ENCODE results near the gene WFDC10B. TPM values are rescaled to one million over a fixed set of nuclear protein-coding genes. Genes with fewer than 3 reads are reported as not detected.
"Not testable (repeated sequence)": the region's sequence is repeated elsewhere in the genome, so short reads cannot be mapped to it uniquely, and the experiment has no call there.

WFDC10B gene
- total RNA-seq, 1 donor from 2014 or later: not detected

DNA sequence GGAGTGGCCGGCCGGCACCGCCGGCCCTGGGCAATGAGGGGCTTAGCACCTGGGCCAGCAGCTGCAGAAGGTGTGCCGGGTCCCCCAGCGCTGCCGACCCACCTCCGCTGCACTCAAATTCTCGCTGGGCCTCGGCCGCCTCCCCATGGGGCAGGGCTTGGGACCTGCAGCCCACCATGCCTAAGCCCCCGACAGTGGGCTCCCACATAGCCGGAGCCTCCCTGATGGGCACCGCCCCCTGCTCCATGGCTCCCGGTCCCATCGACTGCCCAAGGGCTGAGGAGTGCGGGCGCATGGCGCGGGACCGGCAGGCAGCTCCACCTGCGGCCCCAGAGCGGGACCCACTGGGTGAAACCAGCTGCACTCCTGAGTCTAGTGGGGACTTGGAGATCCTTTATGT, 31.2 kb upstream of the WFDC10B start:
- TF ChIP-seq, protein P1, sequence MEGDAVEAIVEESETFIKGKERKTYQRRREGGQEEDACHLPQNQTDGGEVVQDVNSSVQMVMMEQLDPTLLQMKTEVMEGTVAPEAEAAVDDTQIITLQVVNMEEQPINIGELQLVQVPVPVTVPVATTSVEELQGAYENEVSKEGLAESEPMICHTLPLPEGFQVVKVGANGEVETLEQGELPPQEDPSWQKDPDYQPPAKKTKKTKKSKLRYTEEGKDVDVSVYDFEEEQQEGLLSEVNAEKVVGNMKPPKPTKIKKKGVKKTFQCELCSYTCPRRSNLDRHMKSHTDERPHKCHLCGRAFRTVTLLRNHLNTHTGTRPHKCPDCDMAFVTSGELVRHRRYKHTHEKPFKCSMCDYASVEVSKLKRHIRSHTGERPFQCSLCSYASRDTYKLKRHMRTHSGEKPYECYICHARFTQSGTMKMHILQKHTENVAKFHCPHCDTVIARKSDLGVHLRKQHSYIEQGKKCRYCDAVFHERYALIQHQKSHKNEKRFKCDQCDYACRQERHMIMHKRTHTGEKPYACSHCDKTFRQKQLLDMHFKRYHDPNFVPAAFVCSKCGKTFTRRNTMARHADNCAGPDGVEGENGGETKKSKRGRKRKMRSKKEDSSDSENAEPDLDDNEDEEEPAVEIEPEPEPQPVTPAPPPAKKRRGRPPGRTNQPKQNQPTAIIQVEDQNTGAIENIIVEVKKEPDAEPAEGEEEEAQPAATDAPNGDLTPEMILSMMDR (IDR thresholded peaks at IDR 0.05; ENCODE audit: borderline replicate concordance): no peak
- Histone ChIP-seq H3K27me3 (ENCODE audit: low read depth) (peaks cover 15% of the 10 kb centered on the region), H3K4me1 (no peaks in the 10 kb centered on the region), H3K9me3 (replicated peaks) (peaks cover 35% of the 10 kb centered on the region), H3K4me3 (no peak overlapping the region), H3K36me3 (no peaks in the 10 kb centered on the region), H3K27ac (replicated peaks) (no peak overlapping the region)
- intact Hi-C loops (cut with micrococcal nuclease): no loop called here
- DNase-seq: no peak

DNA sequence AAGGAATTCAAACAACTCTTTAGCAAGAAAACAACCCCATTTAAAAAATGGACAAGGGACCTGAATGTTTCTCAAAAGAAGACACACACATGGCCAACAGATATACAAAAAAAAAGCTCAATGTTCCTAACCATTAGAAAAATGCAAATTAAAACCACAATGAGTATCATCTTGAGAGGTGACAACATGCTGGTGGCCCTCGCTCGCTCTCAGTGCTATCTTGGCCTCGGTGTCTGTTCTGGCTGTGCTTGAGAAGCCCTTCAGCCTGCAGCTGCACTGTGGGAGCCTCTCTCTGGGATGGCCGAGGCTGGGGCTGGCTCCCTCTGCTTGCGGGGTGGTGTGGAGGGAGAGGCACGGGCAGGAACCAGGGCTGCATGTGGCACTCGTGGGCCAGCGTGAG, 30.7 kb upstream of the WFDC10B start:
- TF ChIP-seq, protein P1 (IDR thresholded peaks at IDR 0.05; ENCODE audit: borderline replicate concordance): no peak
- no peak for DNase-seq
- Histone ChIP-seq H3K36me3 (no peaks in the 10 kb centered on the region), H3K27me3 (ENCODE audit: low read depth) (peaks cover 15% of the 10 kb centered on the region), H3K9me3 (replicated peaks) (peaks cover 38% of the 10 kb centered on the region), H3K4me1 (no peaks in the 10 kb centered on the region), H3K27ac (replicated peaks) (no peak overlapping the region), H3K4me3 (no peak overlapping the region)
- intact Hi-C loops (cut with micrococcal nuclease): no loop called here

DNA sequence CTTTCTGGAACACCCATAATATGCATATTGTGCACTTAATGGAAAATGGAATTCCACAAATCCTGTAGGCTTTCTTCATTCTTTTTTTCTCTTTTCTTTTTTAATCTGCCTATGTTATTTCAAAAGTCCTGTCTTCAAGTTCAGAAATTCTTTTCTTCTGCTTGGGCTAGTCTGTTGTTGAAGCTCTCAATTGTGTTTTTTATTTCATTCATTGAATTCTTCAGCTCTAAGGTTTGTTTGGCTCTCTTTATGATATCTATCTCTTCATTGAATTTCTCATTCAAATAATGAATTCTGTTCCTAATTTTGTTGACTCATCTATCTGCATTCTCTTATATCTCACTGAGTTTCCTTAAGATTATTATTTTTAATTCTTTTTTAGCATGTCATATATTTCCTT, 27.4 kb upstream of the WFDC10B start:
- intact Hi-C loops (cut with micrococcal nuclease): no loop called here
- no peaks in the 10 kb centered on the region for H3K36me3 ChIP-seq

DNA sequence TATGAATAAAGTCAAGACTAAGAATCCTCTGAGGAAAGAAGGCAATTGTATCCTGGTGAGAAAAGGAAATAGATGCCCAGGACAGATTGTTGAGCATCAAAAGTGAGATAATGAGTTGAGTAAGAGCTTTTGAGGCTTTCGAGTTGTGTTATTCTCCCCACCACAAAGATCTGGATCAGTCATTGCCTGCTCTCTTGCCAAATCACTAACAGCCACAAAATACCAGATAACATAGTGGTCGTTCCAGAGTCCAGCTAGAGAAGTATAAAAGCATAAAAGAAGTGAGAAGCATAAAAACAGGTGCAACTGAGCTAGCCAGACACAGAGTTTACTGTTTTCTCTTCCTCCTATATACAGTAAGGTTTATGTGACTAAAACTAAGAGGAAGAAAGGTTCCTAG, 22.2 kb upstream of the WFDC10B start:
- H3K4me1 ChIP-seq: no peaks in the 10 kb centered on the region
- TF ChIP-seq, protein P1 (IDR thresholded peaks at IDR 0.05; ENCODE audit: borderline replicate concordance): no peak
- peaks cover 14% of the 10 kb centered on the region for H3K9me3 ChIP-seq (replicated peaks)
- no peak overlapping the region for H3K27ac ChIP-seq (replicated peaks)
- H3K4me3 ChIP-seq: no peak overlapping the region
- intact Hi-C loops (cut with micrococcal nuclease): no loop called here
- no peak for DNase-seq
- peaks cover 21% of the 10 kb centered on the region for H3K27me3 ChIP-seq (ENCODE audit: low read depth)
- no peaks in the 10 kb centered on the region for H3K36me3 ChIP-seq

More for the DNA sequence above, 27.4 kb upstream of the WFDC10B start:
- H3K9me3 ChIP-seq (replicated peaks): peaks cover 38% of the 10 kb centered on the region
- no peak overlapping the region for H3K27ac ChIP-seq (replicated peaks)
- H3K4me3 ChIP-seq: no peak overlapping the region
- no peaks in the 10 kb centered on the region for H3K4me1 ChIP-seq
- DNase-seq: no peak
- H3K27me3 ChIP-seq (ENCODE audit: low read depth): peaks cover under 1% of the 10 kb centered on the region
- TF ChIP-seq, protein P1 (IDR thresholded peaks at IDR 0.05; ENCODE audit: borderline replicate concordance): no peak

DNA sequence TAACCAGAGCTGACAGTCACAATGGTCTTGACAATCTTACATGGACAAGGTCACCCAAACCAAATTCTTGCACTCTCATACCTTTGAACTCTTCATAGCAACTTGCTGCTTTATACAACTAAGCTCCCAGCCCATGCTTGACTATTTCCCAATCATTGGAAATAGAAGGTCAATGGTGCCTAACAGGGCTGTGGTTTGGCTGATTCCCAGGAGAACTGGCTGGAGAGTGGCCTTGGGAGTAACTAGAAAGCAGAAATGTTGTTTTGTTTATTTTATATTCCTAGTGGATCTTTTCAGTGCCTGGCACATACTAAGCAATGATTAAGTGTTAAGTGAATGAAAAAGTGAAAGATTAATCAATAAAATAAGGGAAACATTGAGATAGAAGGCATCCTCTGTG, 20.3 kb upstream of the WFDC10B start:
- Histone ChIP-seq H3K9me3 (replicated peaks) (no peaks in the 10 kb centered on the region), H3K4me1 (no peaks in the 10 kb centered on the region), H3K27ac (replicated peaks) (no peak overlapping the region), H3K4me3 (no peak overlapping the region), H3K36me3 (no peaks in the 10 kb centered on the region), H3K27me3 (ENCODE audit: low read depth) (peaks cover 21% of the 10 kb centered on the region)
- no peak for DNase-seq
- TF ChIP-seq, protein P1 (IDR thresholded peaks at IDR 0.05; ENCODE audit: borderline replicate concordance): no peak
- intact Hi-C loops (cut with micrococcal nuclease): no loop called here

DNA sequence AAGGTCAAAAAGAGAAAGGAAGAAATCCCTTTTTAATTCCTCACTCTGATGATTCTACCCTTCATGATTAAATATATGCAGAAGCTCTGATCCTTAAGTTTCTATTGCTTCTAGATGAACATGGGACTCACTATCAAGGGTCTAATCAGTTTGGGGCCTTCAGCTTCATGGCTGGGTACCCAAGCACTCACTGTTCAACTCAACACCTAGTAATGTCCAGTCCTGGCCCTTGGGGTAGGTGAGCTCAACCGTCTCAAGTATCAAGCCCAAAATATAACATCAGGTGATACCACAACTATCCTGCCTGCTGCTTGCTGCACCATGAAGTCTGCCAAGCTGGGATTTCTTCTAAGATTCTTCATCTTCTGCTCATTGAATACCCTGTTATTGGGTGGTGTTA, 17.2 kb upstream of the WFDC10B start, which contains the start of gene SPINT4:
SPINT4 (plus strand) TSS at position 301 of the 400 bp plus-strand sequence; CDS start at position 322, 21 bp downstream.
- intact Hi-C loops (cut with micrococcal nuclease): no loop called here
- Histone ChIP-seq H3K4me3 (no peak within 1 kb of the TSS), H3K9me3 (replicated peaks) (peaks cover 10% of the 10 kb centered on the region), H3K4me1 (no peaks in the 10 kb centered on the region), H3K27ac (replicated peaks) (no peak within 1 kb of the TSS), H3K36me3 (no peaks in the 10 kb centered on the region), H3K27me3 (ENCODE audit: low read depth) (peaks cover 19% of the 10 kb centered on the region)
- TF ChIP-seq, protein P1 (IDR thresholded peaks at IDR 0.05; ENCODE audit: borderline replicate concordance): no peak
- no peak for DNase-seq

DNA sequence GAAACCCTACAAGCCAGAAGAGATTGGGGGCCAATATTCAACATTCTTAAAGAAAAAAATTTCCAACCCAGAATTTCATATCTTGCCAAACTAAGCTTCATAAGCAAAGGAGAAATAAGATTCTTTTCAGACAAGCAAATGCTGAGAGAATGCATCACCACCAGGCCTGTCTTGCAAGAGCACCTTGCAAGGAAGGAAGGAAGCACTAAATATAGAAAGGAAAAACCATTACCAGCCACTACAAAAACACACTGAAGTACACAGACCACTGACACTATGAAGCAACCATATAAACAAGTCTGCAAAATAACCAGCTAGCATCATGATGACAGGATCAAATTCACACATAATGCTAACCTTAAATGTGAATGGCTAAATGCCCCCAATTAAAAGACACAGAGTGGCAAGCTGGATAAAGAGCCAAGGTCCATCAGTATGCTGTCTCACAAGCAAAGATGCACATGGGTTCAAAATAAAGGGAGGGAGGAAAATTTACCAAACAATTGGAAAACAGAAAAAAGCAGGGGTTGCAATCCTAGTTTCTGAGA, 11.4 kb upstream of the WFDC10B start:
- DNase-seq; intact Hi-C loops (cut with micrococcal nuclease): not testable (repeated sequence)

More for the DNA sequence above, 11.4 kb upstream of the WFDC10B start:
- H3K27ac ChIP-seq (replicated peaks); H3K36me3 ChIP-seq; H3K4me3 ChIP-seq; H3K4me1 ChIP-seq: not testable (repeated sequence)
- Histone ChIP-seq H3K9me3 (replicated peaks) (peaks cover 21% of the 10 kb centered on the region), H3K27me3 (ENCODE audit: low read depth) (peaks cover 18% of the 10 kb centered on the region)

All from left ventricle myocardium inferior (tissue), 1 donor.